Activated B cell treated with CpG ODN at 0.5 μM for 24 hours (primary cell): Measurements from ENCODE around the gene IER2. TPM values are rescaled to one million over a fixed set of nuclear protein-coding genes. Genes with fewer than 3 reads are reported as not detected.
A peak's percentile ranks its signal among the peaks of the same experiment; 100 is the strongest.

ENCODE experiments used
- ATAC-seq: fragments of 200-7000 bp; cut with Tn5 transposase; one replicate; pipeline ENCODE4 v1.10.0; 2021; ENCODE audit warnings: low read depth, mild to moderate bottlenecking, moderate library complexity
- CTCF ChIA-PET: fragments of 350-600 bp; sonication (Branson Sonifier 250); formaldehyde crosslinking; loops from one replicate; lab custom pipeline; 2021; ENCODE audit warnings: antibody characterized with exemption; lab: Charles Lee
- POLR2A ChIA-PET: fragments of 350-600 bp; sonication (Branson Sonifier 250); formaldehyde crosslinking; loops from one replicate; lab custom pipeline; 2021; ENCODE audit warnings: antibody characterized with exemption; lab: Charles Lee
- DNase-seq: peaks from one replicate; pipeline ENCODE4 v3.0.0; 2022
- H3K27ac Mint-ChIP-seq: one replicate; pipeline ENCODE4 v1.8.0; 2020; ENCODE audit warnings: mixed read lengths
- H3K27me3 Mint-ChIP-seq: one replicate; pipeline ENCODE4 v1.8.0; 2021; ENCODE audit warnings: mixed read lengths
- H3K36me3 Mint-ChIP-seq: one replicate; pipeline ENCODE4 v1.8.0; 2021; ENCODE audit warnings: low read depth, mixed read lengths
- H3K4me1 Mint-ChIP-seq: one replicate; pipeline ENCODE4 v1.8.0; 2021; ENCODE audit warnings: mixed read lengths
- H3K4me3 Mint-ChIP-seq: one replicate; pipeline ENCODE4 v1.8.0; 2020; ENCODE audit warnings: mild to moderate bottlenecking, mixed read lengths
- H3K9me3 Mint-ChIP-seq: one replicate; pipeline ENCODE4 v1.8.0; 2020; ENCODE audit warnings: mixed read lengths
- intact Hi-C: fragments of 100-400 bp; cut with micrococcal nuclease; formaldehyde crosslinking; loops from one replicate; pipeline ENCODE4 v1.15.1; 2024
- total RNA-seq: library from RNA; stranded (reverse); gene quantifications from 2 replicates; pipeline ENCODE4 v1.2.3, GENCODE V29; 2022
- TF ChIP-seq, protein P1 (sequence below): fragments of 200-600 bp; IDR thresholded peaks from one replicate; pipeline ENCODE4 v1.8.0; 2022; ENCODE audit warnings: antibody characterized with exemption, mild to moderate bottlenecking

Gene IER2
- total RNA-seq, 1 donor from 2014 or later: 119 TPM

DNA sequence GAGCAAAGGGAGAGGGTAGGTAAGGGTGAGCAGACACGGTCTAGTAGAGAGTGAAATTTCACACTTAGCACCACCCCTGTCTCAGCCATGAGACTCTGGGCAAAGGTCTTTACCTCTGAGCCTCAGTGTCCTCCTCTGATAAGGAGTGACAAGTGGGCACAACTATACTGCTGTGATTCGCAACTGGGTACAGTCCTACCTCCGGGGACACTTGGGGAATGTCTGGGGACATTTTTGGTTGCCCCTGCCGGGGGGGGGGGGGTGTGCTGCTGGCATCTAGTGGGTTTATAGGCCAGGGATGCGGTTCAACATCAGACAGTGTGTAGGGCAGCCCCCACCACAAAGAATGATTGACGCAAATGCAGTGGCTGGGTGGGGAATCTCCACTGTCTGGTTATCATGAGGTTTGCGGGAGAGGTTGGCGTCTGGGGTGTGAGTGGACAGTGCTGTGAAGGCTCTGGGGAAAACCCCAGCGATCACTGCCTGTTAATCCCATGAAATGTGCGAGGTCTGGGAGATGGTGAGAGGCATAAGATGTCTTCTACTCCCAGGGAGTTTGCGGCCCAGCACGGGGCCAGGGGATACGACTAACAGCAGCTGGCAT, 27.8 kb upstream of the IER2 start:
- Mint-ChIP-seq H3K4me3 (no peak overlapping the region), H3K27me3 (no peaks in the 10 kb centered on the region), H3K4me1 (peaks cover 52% of the 10 kb centered on the region), H3K9me3 (no peaks in the 10 kb centered on the region), H3K27ac (peak overlapping the region; percentile 3), H3K36me3 (peaks cover 14% of the 10 kb centered on the region)
- ChIA-PET POLR2A (interaction anchor here (0.6 kb wide), 1 partner anchor 71 kb away, joined by 3 read pairs; no protein-coding TSS in a partner anchor), CTCF (no interaction called here)
- intact Hi-C loops: no loop called here
- TF ChIP-seq, protein P1, sequence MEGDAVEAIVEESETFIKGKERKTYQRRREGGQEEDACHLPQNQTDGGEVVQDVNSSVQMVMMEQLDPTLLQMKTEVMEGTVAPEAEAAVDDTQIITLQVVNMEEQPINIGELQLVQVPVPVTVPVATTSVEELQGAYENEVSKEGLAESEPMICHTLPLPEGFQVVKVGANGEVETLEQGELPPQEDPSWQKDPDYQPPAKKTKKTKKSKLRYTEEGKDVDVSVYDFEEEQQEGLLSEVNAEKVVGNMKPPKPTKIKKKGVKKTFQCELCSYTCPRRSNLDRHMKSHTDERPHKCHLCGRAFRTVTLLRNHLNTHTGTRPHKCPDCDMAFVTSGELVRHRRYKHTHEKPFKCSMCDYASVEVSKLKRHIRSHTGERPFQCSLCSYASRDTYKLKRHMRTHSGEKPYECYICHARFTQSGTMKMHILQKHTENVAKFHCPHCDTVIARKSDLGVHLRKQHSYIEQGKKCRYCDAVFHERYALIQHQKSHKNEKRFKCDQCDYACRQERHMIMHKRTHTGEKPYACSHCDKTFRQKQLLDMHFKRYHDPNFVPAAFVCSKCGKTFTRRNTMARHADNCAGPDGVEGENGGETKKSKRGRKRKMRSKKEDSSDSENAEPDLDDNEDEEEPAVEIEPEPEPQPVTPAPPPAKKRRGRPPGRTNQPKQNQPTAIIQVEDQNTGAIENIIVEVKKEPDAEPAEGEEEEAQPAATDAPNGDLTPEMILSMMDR: no peak
- no peak for ATAC-seq
- no peak for DNase-seq

DNA sequence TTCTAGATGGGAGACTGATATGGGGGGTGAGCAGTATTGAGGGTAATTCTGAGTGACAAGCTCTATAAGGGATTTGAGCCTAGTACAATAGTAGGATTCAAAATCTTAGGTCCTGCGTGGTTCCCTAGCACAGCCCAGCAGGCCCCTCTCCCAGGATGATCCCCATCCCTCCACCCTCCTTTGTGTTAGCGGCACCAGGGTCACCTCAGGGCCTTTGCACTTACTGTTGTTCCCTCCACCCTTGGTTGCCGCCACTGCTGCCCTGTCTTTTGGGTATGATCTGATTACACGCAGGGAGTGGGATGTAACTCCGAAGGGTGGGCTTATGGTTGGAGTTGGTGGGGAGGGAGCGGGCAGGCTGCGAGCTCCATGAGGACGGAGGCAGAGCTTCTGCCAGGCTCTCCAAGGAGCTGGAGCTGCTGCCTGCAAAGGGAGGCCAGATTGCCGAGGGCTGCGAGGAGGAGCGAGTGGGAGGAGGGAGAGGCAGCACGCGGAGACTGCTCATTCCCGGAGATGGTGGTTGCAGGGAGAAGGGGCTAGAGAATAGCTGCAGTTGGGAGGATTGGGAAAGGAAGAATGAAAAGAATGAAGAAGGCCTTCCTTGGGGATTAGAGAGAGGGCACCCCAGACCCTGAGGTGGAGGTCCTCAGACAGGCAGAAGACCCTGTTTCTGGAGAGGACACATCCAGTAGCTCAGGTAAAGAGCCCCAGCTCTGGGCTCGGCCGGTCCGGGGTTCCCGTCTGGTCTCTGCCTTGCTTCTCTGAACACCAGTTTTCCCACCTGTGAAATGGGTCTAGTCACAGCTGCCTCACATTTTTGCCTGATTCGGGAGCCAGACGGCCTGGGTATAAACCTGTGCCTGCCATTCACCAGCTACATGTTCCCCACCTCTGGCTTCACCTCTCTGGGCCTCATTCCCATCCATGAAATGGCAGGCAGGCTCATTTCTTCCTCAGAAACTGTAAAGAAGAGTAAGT, 26.9 kb upstream of the IER2 start:
- CTCF ChIA-PET: no interaction called here
- Mint-ChIP-seq H3K4me3 (no peak overlapping the region), H3K36me3 (peaks cover 14% of the 10 kb centered on the region), H3K4me1 (peaks cover 50% of the 10 kb centered on the region), H3K9me3 (no peaks in the 10 kb centered on the region), H3K27ac (no peak overlapping the region), H3K27me3 (no peaks in the 10 kb centered on the region)
- TF ChIP-seq, protein P1: no peak
- intact Hi-C loops: no loop called here
- ATAC-seq (no peak), DNase-seq (no peak)
- POLR2A ChIA-PET: no interaction called here

DNA sequence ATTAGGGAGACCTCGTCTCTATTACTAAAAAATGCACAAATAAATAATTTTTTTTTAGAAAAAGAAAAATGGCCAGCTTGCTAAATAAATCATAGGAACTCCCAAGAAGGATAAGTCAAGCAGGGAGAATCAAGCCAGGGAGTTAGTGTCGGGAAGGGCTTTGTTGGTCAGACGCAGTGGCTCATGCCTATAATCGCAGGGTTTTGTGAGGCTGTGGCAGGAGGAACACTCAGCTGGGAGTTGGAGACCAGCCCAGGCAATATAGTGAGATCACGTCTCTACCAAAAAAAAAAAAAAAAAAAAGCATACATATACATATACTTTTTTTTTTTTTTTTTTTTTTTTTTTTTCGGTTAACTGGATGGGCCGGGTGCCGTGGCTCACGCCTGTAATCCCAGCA, 23.2 kb upstream of the IER2 start:
- H3K36me3 Mint-ChIP-seq: peaks cover 15% of the 10 kb centered on the region
- ATAC-seq (no peak), DNase-seq (no peak)
- H3K9me3 Mint-ChIP-seq: no peaks in the 10 kb centered on the region
- ChIA-PET POLR2A (interaction anchor here (0.6 to 0.9 kb wide), 3 partner anchors 22 to 307 kb away, joined by 3 to 8 read pairs (median 3); no protein-coding TSS in a partner anchor), CTCF (interaction anchor here (0.6 to 1.4 kb wide), 2 partner anchors 68 kb away, joined by 3 to 4 read pairs; no protein-coding TSS in a partner anchor)
- no peak overlapping the region for H3K4me3 Mint-ChIP-seq
- no peak overlapping the region for H3K27ac Mint-ChIP-seq
- TF ChIP-seq, protein P1: no peak
- intact Hi-C loops: no loop called here
- H3K27me3 Mint-ChIP-seq: no peaks in the 10 kb centered on the region
- peaks cover 24% of the 10 kb centered on the region for H3K4me1 Mint-ChIP-seq

DNA sequence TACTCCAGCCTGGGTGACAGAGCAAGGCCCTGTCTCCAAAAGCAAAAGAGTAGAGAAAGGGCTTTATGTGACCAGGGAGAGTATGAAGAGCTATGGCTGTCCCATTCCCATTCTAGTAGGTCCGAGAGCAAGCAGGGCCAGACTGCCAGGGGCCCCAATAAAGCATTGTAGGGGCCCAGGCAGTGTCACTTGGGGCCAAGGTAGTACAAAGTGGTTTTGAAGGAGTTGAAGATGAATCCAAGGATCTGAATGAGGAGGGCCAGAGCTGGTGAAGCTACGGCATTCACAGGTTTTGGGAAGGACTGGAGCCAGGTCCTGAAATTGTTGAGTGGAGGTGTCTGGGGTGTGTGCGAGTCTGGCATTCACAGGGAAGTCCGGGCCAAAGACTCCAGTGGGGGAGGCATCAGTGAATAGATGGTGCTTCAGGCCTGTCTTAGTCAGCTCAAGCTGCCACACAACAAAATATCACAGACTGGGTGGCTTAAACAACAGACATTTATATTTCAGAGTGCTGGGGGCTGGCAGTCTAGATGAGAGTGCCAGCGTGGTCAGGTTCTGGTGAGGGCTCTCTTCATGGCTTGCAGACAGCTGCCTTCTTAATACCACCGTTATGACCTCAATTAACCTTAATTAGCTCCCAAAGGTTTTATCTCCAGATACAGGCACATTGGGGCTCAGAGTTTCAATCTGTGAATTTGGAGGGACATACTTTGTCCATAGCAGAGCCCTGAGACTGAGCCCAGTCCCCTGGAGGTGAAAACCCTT, 22.2 kb upstream of the IER2 start:
- Mint-ChIP-seq H3K27me3 (no peaks in the 10 kb centered on the region), H3K9me3 (no peaks in the 10 kb centered on the region), H3K4me3 (no peak overlapping the region), H3K36me3 (peaks cover 14% of the 10 kb centered on the region), H3K27ac (no peak overlapping the region), H3K4me1 (peaks cover 21% of the 10 kb centered on the region)
- CTCF ChIA-PET: interaction anchor here (1.4 kb wide), 1 partner anchor 68 kb away, joined by 4 read pairs; no protein-coding TSS in a partner anchor
- POLR2A ChIA-PET: interaction anchor here (0.9 to 1.3 kb wide), 3 partner anchors 10 to 40 kb away, joined by 3 to 8 read pairs (median 3); partner anchors contain the start of gene NACC1
- DNase-seq (no peak), ATAC-seq (no peak)
- TF ChIP-seq, protein P1: no peak
- intact Hi-C loops: no loop called here
